HepG2 (cell line): ENCODE data around the gene PBX2.

ENCODE experiments used
- POLR2A ChIP-seq, 2 experiments: IDR thresholded peaks; 2 replicates each; pipeline ENCODE4 v1.6.1; 2011; ENCODE audit warnings: low read depth in 2 of 2, low read length in 2 of 2, mild to moderate bottlenecking in 1 of 2, moderate library complexity in 1 of 2; ENCODE audit not compliant: insufficient read depth in 1 of 2
- POLR2AphosphoS5 ChIP-seq: IDR thresholded peaks from 2 replicates; pipeline ENCODE4 v1.6.1; 2012; ENCODE audit warnings: low read depth, low read length
- YY1 ChIP-seq: IDR thresholded peaks from 2 replicates; pipeline ENCODE4 v1.6.1; 2011; ENCODE audit warnings: low read length, low read depth, moderate library complexity, mild to moderate bottlenecking; ENCODE audit not compliant: insufficient read depth, insufficient replicate concordance
- ZNF326 ChIP-seq: sonication (generic); formaldehyde crosslinking; IDR thresholded peaks from 2 replicates; pipeline ENCODE4 v1.4.0; 2020; ENCODE audit warnings: missing genetic modification reagents, borderline replicate concordance
- ZNF331 ChIP-seq: sonication (generic); formaldehyde crosslinking; IDR thresholded peaks from 2 replicates; pipeline ENCODE4 v1.4.0; 2020; ENCODE audit warnings: missing genetic modification reagents
- ZNF382 ChIP-seq: sonication (generic); formaldehyde crosslinking; IDR thresholded peaks from 2 replicates; pipeline ENCODE4 v1.5.0; 2020; ENCODE audit warnings: missing genetic modification reagents, mild to moderate bottlenecking, borderline replicate concordance
- TF ChIP-seq, protein P1 (sequence below): sonication (generic); formaldehyde crosslinking; IDR thresholded peaks from 2 replicates; pipeline ENCODE4 v1.4.0; 2020; ENCODE audit warnings: missing genetic modification reagents

GRCh38 chr6:32149092-32149755 is 40.8 kb downstream of the PBX2 start:
- TF ChIP-seq POLR2AphosphoS5: no peak
- TF ChIP-seq ZNF326 (CRISPR knock-in tag): no peak
- TF ChIP-seq, protein P1, sequence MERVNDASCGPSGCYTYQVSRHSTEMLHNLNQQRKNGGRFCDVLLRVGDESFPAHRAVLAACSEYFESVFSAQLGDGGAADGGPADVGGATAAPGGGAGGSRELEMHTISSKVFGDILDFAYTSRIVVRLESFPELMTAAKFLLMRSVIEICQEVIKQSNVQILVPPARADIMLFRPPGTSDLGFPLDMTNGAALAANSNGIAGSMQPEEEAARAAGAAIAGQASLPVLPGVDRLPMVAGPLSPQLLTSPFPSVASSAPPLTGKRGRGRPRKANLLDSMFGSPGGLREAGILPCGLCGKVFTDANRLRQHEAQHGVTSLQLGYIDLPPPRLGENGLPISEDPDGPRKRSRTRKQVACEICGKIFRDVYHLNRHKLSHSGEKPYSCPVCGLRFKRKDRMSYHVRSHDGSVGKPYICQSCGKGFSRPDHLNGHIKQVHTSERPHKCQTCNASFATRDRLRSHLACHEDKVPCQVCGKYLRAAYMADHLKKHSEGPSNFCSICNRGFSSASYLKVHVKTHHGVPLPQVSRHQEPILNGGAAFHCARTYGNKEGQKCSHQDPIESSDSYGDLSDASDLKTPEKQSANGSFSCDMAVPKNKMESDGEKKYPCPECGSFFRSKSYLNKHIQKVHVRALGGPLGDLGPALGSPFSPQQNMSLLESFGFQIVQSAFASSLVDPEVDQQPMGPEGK (CRISPR knock-in tag): no peak
- TF ChIP-seq ZNF382 (CRISPR knock-in tag): no peak
- no peak for TF ChIP-seq ZNF331 (CRISPR knock-in tag)
- no peak for TF ChIP-seq POLR2A (IDR thresholded peaks at IDR 0.05; ENCODE audit: insufficient read depth in 1 of 2, low read depth in 2 of 2, low read length in 2 of 2)
- no peak for TF ChIP-seq YY1
